HG03432 (cell line): ENCODE data around the gene LPAR1.
"Not testable (repeated sequence)": the region's sequence is repeated elsewhere in the genome, so short reads cannot be mapped to it uniquely, and the experiment has no call there.

ENCODE experiments used
- ATAC-seq: cut with Tn5 transposase; IDR thresholded peaks from one replicate; pipeline ENCODE4 v1.9.1; 2021; ENCODE audit warnings: mild to moderate bottlenecking, moderate library complexity; ENCODE audit not compliant: unreplicated experiment

LPAR1 gene

DNA sequence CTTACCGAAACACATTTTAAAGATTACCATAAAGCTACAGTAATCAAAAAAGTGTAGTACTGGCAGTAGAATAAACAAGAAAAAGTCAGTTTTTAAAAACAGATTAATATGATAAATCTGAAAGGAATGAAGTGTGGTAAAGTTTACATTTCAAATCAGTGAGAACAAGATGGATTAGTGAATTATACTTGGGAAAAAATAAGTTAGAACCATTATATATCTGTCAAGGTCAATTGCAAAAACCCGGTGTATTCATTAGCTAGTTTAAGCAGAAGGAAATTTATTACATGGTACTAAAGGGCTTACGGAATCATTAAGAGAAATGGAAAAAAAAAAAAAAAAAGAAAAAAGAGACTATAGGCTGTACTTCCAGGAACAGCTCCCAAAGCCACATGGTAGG, 205.3 kb downstream of the LPAR1 start:
- no peak for ATAC-seq

DNA sequence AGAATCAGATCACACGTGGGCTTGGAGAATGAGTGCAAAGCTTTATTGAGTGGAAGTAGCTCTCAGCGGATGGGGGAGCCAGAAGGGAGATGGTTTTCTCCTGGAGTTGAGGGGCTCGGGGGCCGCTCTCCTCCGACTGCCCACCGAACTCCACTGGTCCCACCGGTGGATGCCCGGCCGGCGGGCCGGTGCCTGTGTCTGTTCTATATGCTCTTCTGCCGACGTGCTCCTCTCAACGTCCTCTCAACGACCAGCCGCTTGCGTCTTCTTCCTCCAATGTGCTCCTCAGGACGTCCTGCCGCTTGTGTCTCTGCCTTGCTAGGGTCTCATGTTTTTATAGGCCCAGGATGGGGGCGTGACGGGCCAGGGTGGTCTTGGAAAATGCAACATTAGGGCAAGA, 207.8 kb downstream of the LPAR1 start:
- ATAC-seq, result no peak

DNA sequence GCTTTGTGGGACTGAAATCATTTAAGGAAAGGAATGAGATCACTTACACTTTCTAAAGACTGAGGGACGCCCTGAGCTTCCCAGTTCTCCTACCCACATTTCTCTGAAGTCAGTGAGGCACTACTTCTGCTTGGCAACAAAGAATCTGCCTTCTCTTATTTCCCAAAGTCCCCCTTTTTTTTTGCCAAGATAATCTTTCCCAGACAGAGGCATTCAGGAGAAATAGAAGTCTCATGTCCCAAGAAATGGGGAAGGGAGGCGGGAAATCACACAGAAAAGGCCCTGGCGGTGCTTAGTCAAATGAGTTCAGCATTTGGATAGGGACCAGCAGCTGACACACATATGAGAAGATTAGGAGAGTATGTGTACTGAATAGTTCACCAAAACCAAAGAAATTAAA, 210.0 kb downstream of the LPAR1 start:
- ATAC-seq, result no peak

DNA sequence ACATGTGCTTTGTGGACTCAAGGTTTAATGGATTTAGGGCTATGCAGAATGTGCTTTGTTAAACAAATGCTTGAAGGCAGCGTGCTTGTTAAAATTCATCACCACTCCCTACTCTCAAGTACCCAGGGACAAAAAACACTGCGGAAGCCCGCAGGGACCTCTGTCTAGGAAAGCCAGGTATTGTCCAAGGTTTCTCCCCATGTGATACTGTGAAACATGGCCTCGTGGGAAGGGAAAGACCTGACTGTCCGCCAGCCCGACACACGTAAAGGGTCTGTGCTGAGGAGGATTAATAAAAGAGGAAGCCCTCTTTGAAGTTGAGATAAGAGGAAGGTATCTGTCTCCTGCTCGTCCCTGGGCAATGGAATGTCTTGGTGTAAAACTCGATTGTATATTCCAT, 211.9 kb downstream of the LPAR1 start:
- not testable (repeated sequence) for ATAC-seq

DNA sequence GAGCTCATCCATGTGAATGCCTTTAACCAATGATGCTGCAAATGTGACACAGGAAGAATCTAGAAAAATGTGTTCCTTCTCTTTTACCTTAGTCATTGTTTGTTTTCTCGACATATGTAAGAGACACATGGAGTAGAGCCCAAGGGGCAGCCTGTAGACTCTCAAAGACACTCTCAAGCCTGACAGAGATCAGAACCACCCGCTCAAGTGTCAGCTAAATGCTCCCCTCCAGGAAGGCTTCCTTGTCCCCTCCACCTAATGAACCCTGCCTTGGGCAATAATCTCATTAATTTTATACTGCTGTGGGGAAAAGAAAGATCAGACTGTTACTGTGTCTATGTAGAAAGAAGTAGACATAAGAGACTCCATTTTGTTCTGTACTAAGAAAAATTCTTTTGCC, 212.3 kb downstream of the LPAR1 start:
- no peak for ATAC-seq

GRCh38 chr9:110825129-110825528, 213.1 kb downstream of the LPAR1 start:
- not testable (repeated sequence) for ATAC-seq
